NCI-H146 treated with DMSO at 0.1 percent for 48 hours (cell line): Measurements from ENCODE around the gene HTRA1.

Experiments
- DNase-seq: peaks from one replicate; lab custom pipeline; 2025; ENCODE audit not compliant: unreplicated experiment; lab: John Stamatoyannopoulos, UW

HTRA1 gene

GRCh38 chr10:122550427-122550826 lies 89.1 kb downstream of the HTRA1 start:
- DNase-seq, result no peak

GRCh38 chr10:122550983-122551382 lies 89.6 kb downstream of the HTRA1 start:
- DNase-seq, result no peak

- DNase-seq, result no peak
Observed at GRCh38 chr10:122551450-122551849, 90.1 kb downstream of the HTRA1 start.

- DNase-seq, result no peak
Observed at GRCh38 chr10:122553341-122553740, 92.0 kb downstream of the HTRA1 start.

- DNase-seq, result no peak
Observed at GRCh38 chr10:122554131-122555036, 93.0 kb downstream of the HTRA1 start.

GRCh38 chr10:122555442-122555841 lies 94.1 kb downstream of the HTRA1 start:
- peak; percentile 4 for DNase-seq

- no peak for DNase-seq
Observed at GRCh38 chr10:122557516-122557915, 96.2 kb downstream of the HTRA1 start.

GRCh38 chr10:122558452-122558851 lies 97.1 kb downstream of the HTRA1 start:
- no peak for DNase-seq

- no peak for DNase-seq
Observed at GRCh38 chr10:122559228-122559627, 97.9 kb downstream of the HTRA1 start.

- DNase-seq, result no peak
Observed at GRCh38 chr10:122560279-122560804, 99.0 kb downstream of the HTRA1 start, which contains the start of gene DMBT1. TSS of gene DMBT1 (plus strand) at chr10:122560754. CDS start at chr10:122560771, 17 bp downstream.

GRCh38 chr10:122561212-122561611 lies 99.9 kb downstream of the HTRA1 start:
- no peak for DNase-seq

- no peak for DNase-seq
Observed at GRCh38 chr10:122561792-122562191, 100.4 kb downstream of the HTRA1 start.
